GM12878 (cell line): ENCODE measurements around the gene PDILT. TPM values are rescaled to one million over a fixed set of nuclear protein-coding genes. Genes with fewer than 3 reads are reported as not detected.

Source experiments
- ATAC-seq: fragments of 200-7000 bp; cut with Tn5 transposase; 3 replicates; pipeline ENCODE4 v1.9.1; 2020; ENCODE audit warnings: mild to moderate bottlenecking, moderate library complexity
- BruUV-seq: library from RNA; stranded (reverse); fragments of 400-500 nt; replicated peaks from 2 replicates; lab custom pipeline; 2021; lab: Mats Ljungman, UMichigan
- CTCF ChIA-PET: fragments of 300-600 bp; sonication (Branson Sonifier 250); formaldehyde crosslinking; extraction: SDS; loops from one replicate; lab custom pipeline; 2021; ENCODE audit warnings: inconsistent platforms; lab: Yijun Ruan, JAX
- POLR2A ChIA-PET: fragments of 350-600 bp; formaldehyde crosslinking; extraction: SDS; loops from one replicate; lab custom pipeline; 2021; ENCODE audit warnings: inconsistent platforms; lab: Charles Lee
- RAD21 ChIA-PET: fragments of 300-600 bp; sonication (Branson Sonifier 250); formaldehyde crosslinking; loops from one replicate; lab custom pipeline; 2023; ENCODE audit warnings: antibody characterized with exemption; ENCODE audit not compliant: unreplicated experiment; lab: Charles Lee
- SMC1A ChIA-PET: fragments of 300-600 bp; sonication (Branson Sonifier 250); formaldehyde crosslinking; loops from one replicate; lab custom pipeline; 2023; ENCODE audit not compliant: unreplicated experiment, uncharacterized antibody; lab: Charles Lee
- DNase-seq: peaks from one replicate; pipeline ENCODE4 v3.0.0-alpha.2; 2011; ENCODE audit warnings: low read depth, low spot score
- FAIRE-seq: peaks from 3 replicates; lab custom pipeline; 2011; peaks lifted over from hg19 to GRCh38; lab: Jason Lieb, UNC
- H2AFZ ChIP-seq: 2 replicates; pipeline ENCODE4 v1.6.0; 2011; ENCODE audit warnings: low read depth, low read length, control low read depth; ENCODE audit not compliant: control insufficient read depth
- H3K27ac ChIP-seq: 2 replicates; pipeline ENCODE4 v1.5.1; 2011; ENCODE audit warnings: control low read depth; ENCODE audit not compliant: control insufficient read depth, insufficient read depth
- H3K27me3 ChIP-seq, 2 experiments: replicated peaks in 1 of 2; 2 replicates each; pipeline versions ENCODE4 v1.6.0 to v1.6.1; 2011; ENCODE audit warnings: low read length in 1 of 2; ENCODE audit not compliant: control insufficient read depth in 2 of 2, insufficient read depth in 2 of 2
- H3K36me3 ChIP-seq, 2 experiments: 2 replicates each; pipeline ENCODE4 v1.5.1; 2011; ENCODE audit warnings: low read length in 1 of 2; ENCODE audit not compliant: control insufficient read depth in 2 of 2, insufficient read depth in 2 of 2
- H3K4me1 ChIP-seq: 2 replicates; pipeline ENCODE4 v1.6.1; 2011; ENCODE audit warnings: mild to moderate bottlenecking, low read length, moderate library complexity, mixed read lengths; ENCODE audit not compliant: control insufficient read depth, insufficient read depth
- H3K4me2 ChIP-seq: 2 replicates; pipeline ENCODE4 v1.6.0; 2011; ENCODE audit warnings: control low read depth; ENCODE audit not compliant: control insufficient read depth, insufficient read depth
- H3K4me3 ChIP-seq: fragments of 200-600 bp; sonication (generic); 2 replicates; pipeline ENCODE4 v1.5.1; 2016
- H3K79me2 ChIP-seq: 2 replicates; pipeline ENCODE4 v1.6.0; 2011; ENCODE audit warnings: low read length; ENCODE audit not compliant: control insufficient read depth, insufficient read depth
- H3K9ac ChIP-seq: 2 replicates; pipeline ENCODE4 v1.8.0; 2011; ENCODE audit warnings: low read length, control low read depth, mixed read lengths; ENCODE audit not compliant: control insufficient read depth, insufficient read depth
- H3K9me3 ChIP-seq: replicated peaks from 3 replicates; pipeline ENCODE4 v1.5.1; 2011; ENCODE audit warnings: mild to moderate bottlenecking, low read length; ENCODE audit not compliant: control insufficient read depth, insufficient read depth
- H4K20me1 ChIP-seq: 2 replicates; pipeline ENCODE4 v1.6.0; 2011; ENCODE audit not compliant: control insufficient read depth, insufficient read depth
- CHD2 ChIP-seq: IDR thresholded peaks from 2 replicates; pipeline ENCODE4 v1.6.1; 2011; ENCODE audit warnings: low read depth, low read length, improper control_type of control experiment, borderline replicate concordance
- HDAC2 ChIP-seq: fragments of 200-600 bp; sonication (generic); IDR thresholded peaks from 2 replicates; pipeline ENCODE4 v1.6.1; 2017
- MTA3 ChIP-seq: IDR thresholded peaks from 2 replicates; pipeline ENCODE4 v1.6.1; 2012; ENCODE audit warnings: low read length, inconsistent platforms, borderline replicate concordance
- NFYB ChIP-seq: IDR thresholded peaks from 2 replicates; pipeline ENCODE4 v1.6.1; 2011; ENCODE audit warnings: low read depth, mild to moderate bottlenecking, low read length, improper control_type of control experiment, moderate library complexity; ENCODE audit not compliant: insufficient read depth
- NRF1 ChIP-seq: conservative IDR thresholded peaks from 2 replicates; pipeline ENCODE4 v1.6.1; 2011; ENCODE audit warnings: mild to moderate bottlenecking, low read depth, low read length, improper control_type of control experiment
- RCOR1 ChIP-seq: conservative IDR thresholded peaks from 2 replicates; pipeline ENCODE4 v1.6.1; 2012; ENCODE audit warnings: low read depth, low read length, improper control_type of control experiment
- RFX5 ChIP-seq: IDR thresholded peaks from 2 replicates; pipeline ENCODE4 v1.6.1; 2011; ENCODE audit warnings: low read depth, low read length, improper control_type of control experiment
- RUNX3 ChIP-seq: IDR thresholded peaks from 2 replicates; pipeline ENCODE4 v1.6.1; 2012; ENCODE audit warnings: low read length, inconsistent platforms
- SREBF1 ChIP-seq: IDR thresholded peaks from 2 replicates; pipeline ENCODE4 v1.6.1; 2012; ENCODE audit warnings: mild to moderate bottlenecking, low read length
- SREBF2 ChIP-seq: IDR thresholded peaks from 2 replicates; pipeline ENCODE4 v1.6.1; 2012; ENCODE audit warnings: mild to moderate bottlenecking, low read length
- SRF ChIP-seq, 2 experiments: IDR thresholded peaks; 2 replicates each; pipeline ENCODE4 v1.6.1; 2011; ENCODE audit warnings: low read depth in 2 of 2, low read length in 2 of 2, mild to moderate bottlenecking in 1 of 2, moderate library complexity in 1 of 2
- STAT1 ChIP-seq: fragments of 450-650 bp; conservative IDR thresholded peaks from 2 replicates; pipeline ENCODE4 v1.6.1; 2014; ENCODE audit warnings: antibody characterized with exemption, mild to moderate bottlenecking
- SUPT20H ChIP-seq: IDR thresholded peaks from 2 replicates; pipeline ENCODE4 v1.6.1; 2011; ENCODE audit warnings: low read depth, mild to moderate bottlenecking, low read length, moderate library complexity, borderline replicate concordance; ENCODE audit not compliant: control insufficient read depth
- TARDBP ChIP-seq: IDR thresholded peaks from 2 replicates; pipeline ENCODE4 v1.6.1; 2016; ENCODE audit warnings: borderline replicate concordance
- TBL1XR1 ChIP-seq: IDR thresholded peaks from 2 replicates; pipeline ENCODE4 v1.6.1; 2012; ENCODE audit warnings: low read depth, low read length, improper control_type of control experiment
- WGBS: methylation state at CpG from one replicate; pipeline ENCODE4 v1.1.6; 2016; ENCODE audit warnings: low lambda C conversion rate; ENCODE audit not compliant: insufficient replicate concordance, insufficient coverage; ENCODE audit errors: missing lambda C conversion rate; 5-methylcytosine and 5-hydroxymethylcytosine counted together
- in situ Hi-C: fragments of 300-500 bp; cut with MboI; formaldehyde crosslinking; loops from 9 replicates; pipeline ENCODE4 v1.14.3; 2018; ENCODE audit warnings: mixed read lengths
- intact Hi-C: fragments of 100-400 bp; cut with micrococcal nuclease; formaldehyde crosslinking; loops from one replicate; pipeline ENCODE4 v1.14.2; 2022; ENCODE audit not compliant: unreplicated experiment
- polyA plus RNA-seq, 11 experiments: library from polyadenylated mRNA; depleted of rRNA in 4 of 11; unstranded in 6 of 11; stranded (reverse) in 5 of 11; fragments of >200 nt; fragmentation: Nextera tagmentation in 4 of 11; fragmentation: Illumina TruSeq in 1 of 11; extraction: Ambion mirVana in 4 of 11; extraction: Trizol in 1 of 11; gene quantifications; 1 replicate in 1 of 11; 2 replicates in 10 of 11; pipeline versions ENCODE4 v1.2.1 to v1.2.3, GENCODE V29; 2011 to 2016; ENCODE audit warnings: inconsistent platforms in 2 of 11, missing spikeins in 2 of 11, low read depth in 1 of 11
- total RNA-seq, 4 experiments: library from RNA; depleted of rRNA in 3 of 4; stranded (reverse); fragments of >200 nt in 3 of 4; fragmentation: Illumina TruSeq in 1 of 4; extraction: Trizol in 1 of 4; gene quantifications; 2 replicates each; pipeline versions ENCODE4 v1.2.1 to v1.2.3, GENCODE V29; 2013 to 2021
- TF ChIP-seq, protein P1 (sequence below): fragments of 450-650 bp; IDR thresholded peaks from 2 replicates; pipeline ENCODE4 v1.6.1; 2016; ENCODE audit warnings: mild to moderate bottlenecking
- TF ChIP-seq, protein P2 (sequence below): fragments of 450-650 bp; IDR thresholded peaks from 2 replicates; pipeline ENCODE4 v1.6.1; 2018; ENCODE audit warnings: borderline replicate concordance, mild to moderate bottlenecking; ENCODE audit not compliant: partially characterized antibody
- TF ChIP-seq, protein P3 (sequence below): IDR thresholded peaks from 2 replicates; pipeline ENCODE4 v1.6.1; 2011; ENCODE audit warnings: low read depth, low read length, improper control_type of control experiment, borderline replicate concordance

PDILT gene
- total and polyA plus RNA-seq, 10 of the 15 experiments (the other 5 are each of a cell fraction or from before 2014, with no cell fraction given): not detected

DNA sequence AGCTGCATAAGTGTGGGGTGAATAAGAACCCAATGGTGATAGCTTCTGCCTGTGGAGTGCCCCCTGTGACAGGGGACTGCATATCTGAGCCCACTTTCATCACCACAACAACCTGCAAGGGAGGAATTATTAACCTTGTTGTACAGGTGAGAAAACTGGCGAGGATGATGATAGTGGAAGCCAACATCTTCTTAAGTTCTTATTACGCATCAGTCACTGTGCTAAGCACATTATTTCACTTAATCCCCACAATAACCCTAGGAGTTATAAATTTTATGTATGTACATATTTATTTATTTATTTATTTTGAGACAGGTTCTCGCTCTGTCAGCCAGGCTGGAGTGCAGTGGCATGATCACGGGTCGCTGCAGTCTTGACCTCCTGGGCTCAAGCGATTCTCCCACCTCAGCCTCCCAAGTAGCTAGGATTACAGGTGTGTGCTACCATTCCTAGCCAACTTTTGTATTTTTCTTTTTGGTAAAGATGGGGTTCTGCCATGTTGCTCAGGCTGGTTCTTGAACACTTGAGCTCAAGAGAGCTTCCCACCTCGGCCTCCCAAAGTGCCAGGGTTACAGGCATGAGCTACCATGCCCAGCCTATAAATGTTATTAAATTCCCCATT, 7.6 kb downstream of the PDILT start:
- Histone ChIP-seq H3K27me3 (no peaks in the 10 kb centered on the region; a peak in 1 of 4 replicates), H3K79me2 (no peaks in the 10 kb centered on the region), H3K36me3 (no peaks in the 10 kb centered on the region), H3K9ac (no peak overlapping the region), H2AFZ (no peak overlapping the region), H4K20me1 (no peaks in the 10 kb centered on the region), H3K4me1 (no peaks in the 10 kb centered on the region), H3K27ac (no peak overlapping the region), H3K4me3 (no peak overlapping the region), H3K9me3 (no peaks in the 10 kb centered on the region), H3K4me2 (no peak overlapping the region)
- ChIA-PET RAD21 (no interaction called here), CTCF (interaction anchor here (3.8 kb wide), 1 partner anchor 12 kb away, joined by 15 read pairs; no protein-coding TSS in a partner anchor), POLR2A (no interaction called here), SMC1A (no interaction called here)
- TF ChIP-seq MTA3 (no peak), SREBF1 (no peak), CHD2 (no peak), TARDBP (no peak), SRF (IDR thresholded peaks at IDR 0.05; ENCODE audit: low read depth in 2 of 2, low read length in 2 of 2) (no peak), STAT1 (no peak), RFX5 (no peak), RCOR1 (no peak), SUPT20H (no peak), SREBF2 (no peak), HDAC2 (no peak), TBL1XR1 (no peak), NFYB (no peak), NRF1 (no peak), RUNX3 (no peak)
- TF ChIP-seq, protein P1, sequence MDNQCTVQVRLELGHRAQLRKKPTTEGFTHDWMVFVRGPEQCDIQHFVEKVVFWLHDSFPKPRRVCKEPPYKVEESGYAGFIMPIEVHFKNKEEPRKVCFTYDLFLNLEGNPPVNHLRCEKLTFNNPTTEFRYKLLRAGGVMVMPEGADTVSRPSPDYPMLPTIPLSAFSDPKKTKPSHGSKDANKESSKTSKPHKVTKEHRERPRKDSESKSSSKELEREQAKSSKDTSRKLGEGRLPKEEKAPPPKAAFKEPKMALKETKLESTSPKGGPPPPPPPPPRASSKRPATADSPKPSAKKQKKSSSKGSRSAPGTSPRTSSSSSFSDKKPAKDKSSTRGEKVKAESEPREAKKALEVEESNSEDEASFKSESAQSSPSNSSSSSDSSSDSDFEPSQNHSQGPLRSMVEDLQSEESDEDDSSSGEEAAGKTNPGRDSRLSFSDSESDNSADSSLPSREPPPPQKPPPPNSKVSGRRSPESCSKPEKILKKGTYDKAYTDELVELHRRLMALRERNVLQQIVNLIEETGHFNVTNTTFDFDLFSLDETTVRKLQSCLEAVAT: no peak
- TF ChIP-seq, protein P2, sequence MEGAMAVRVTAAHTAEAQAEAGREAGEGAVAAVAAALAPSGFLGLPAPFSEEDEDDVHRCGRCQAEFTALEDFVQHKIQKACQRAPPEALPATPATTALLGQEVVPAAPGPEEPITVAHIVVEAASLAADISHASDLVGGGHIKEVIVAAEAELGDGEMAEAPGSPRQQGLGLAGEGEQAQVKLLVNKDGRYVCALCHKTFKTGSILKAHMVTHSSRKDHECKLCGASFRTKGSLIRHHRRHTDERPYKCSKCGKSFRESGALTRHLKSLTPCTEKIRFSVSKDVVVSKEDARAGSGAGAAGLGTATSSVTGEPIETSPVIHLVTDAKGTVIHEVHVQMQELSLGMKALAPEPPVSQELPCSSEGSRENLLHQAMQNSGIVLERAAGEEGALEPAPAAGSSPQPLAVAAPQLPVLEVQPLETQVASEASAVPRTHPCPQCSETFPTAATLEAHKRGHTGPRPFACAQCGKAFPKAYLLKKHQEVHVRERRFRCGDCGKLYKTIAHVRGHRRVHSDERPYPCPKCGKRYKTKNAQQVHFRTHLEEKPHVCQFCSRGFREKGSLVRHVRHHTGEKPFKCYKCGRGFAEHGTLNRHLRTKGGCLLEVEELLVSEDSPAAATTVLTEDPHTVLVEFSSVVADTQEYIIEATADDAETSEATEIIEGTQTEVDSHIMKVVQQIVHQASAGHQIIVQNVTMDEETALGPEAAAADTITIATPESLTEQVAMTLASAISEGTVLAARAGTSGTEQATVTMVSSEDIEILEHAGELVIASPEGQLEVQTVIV: no peak
- TF ChIP-seq, protein P3, sequence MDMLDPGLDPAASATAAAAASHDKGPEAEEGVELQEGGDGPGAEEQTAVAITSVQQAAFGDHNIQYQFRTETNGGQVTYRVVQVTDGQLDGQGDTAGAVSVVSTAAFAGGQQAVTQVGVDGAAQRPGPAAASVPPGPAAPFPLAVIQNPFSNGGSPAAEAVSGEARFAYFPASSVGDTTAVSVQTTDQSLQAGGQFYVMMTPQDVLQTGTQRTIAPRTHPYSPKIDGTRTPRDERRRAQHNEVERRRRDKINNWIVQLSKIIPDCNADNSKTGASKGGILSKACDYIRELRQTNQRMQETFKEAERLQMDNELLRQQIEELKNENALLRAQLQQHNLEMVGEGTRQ: no peak
- WGBS: 67% methylated on average over 7 of the region's 7 CpGs
- ATAC-seq (no peak), DNase-seq (no peak), FAIRE-seq (no peak)
- intact Hi-C loops: no loop called here
- in situ Hi-C loops: no loop called here
- BruUV-seq: no TSS peak
